GM23338 (cell line): Measurements from ENCODE around the gene IL9. TPM values are rescaled to one million over a fixed set of nuclear protein-coding genes. Genes with fewer than 3 reads are reported as not detected.

ENCODE experiments used
- ATAC-seq: fragments of 200-7000 bp; cut with Tn5 transposase; 3 replicates; pipeline ENCODE4 v1.9.1; 2020
- DNase-seq: peaks from one replicate; pipeline ENCODE4 v3.0.0-alpha.2; 2015; ENCODE audit warnings: low spot score
- H2AFZ ChIP-seq: fragments of 200-600 bp; sonication (generic); 2 replicates; pipeline ENCODE4 v1.8.0; 2016; ENCODE audit warnings: antibody characterized with exemption, mild to moderate bottlenecking, moderate library complexity
- H3F3A ChIP-seq: fragments of 200-600 bp; sonication (generic); replicated peaks from 2 replicates; pipeline ENCODE4 v1.8.0; 2017; ENCODE audit warnings: antibody characterized with exemption, mixed run types, low read depth
- H3K27ac ChIP-seq: fragments of 200-600 bp; sonication (generic); 2 replicates; pipeline ENCODE4 v1.6.1; 2016; ENCODE audit warnings: low read depth
- H3K27me3 ChIP-seq: fragments of 200-600 bp; sonication (generic); 2 replicates; pipeline ENCODE4 v1.8.0; 2016; ENCODE audit warnings: mild to moderate bottlenecking, mixed run types, moderate library complexity; ENCODE audit not compliant: insufficient read depth
- H3K36me3 ChIP-seq: fragments of 200-600 bp; sonication (generic); 2 replicates; pipeline ENCODE4 v1.8.0; 2016; ENCODE audit warnings: mild to moderate bottlenecking; ENCODE audit not compliant: insufficient read depth
- H3K4me1 ChIP-seq: fragments of 200-600 bp; sonication (generic); 2 replicates; pipeline ENCODE4 v1.8.0; 2016; ENCODE audit warnings: mild to moderate bottlenecking, moderate library complexity; ENCODE audit not compliant: insufficient read depth
- H3K4me2 ChIP-seq: fragments of 200-600 bp; sonication (generic); 2 replicates; pipeline ENCODE4 v1.7.1; 2017; ENCODE audit warnings: mixed run types
- H3K4me3 ChIP-seq: fragments of 200-600 bp; sonication (generic); 2 replicates; pipeline ENCODE4 v1.6.1; 2016; ENCODE audit warnings: mixed run types
- H3K79me2 ChIP-seq: fragments of 200-600 bp; sonication (generic); replicated peaks from 2 replicates; pipeline ENCODE4 v1.8.0; 2017; ENCODE audit warnings: mild to moderate bottlenecking; ENCODE audit not compliant: insufficient read depth
- H3K9me2 ChIP-seq: fragments of 200-600 bp; sonication (generic); 2 replicates; pipeline ENCODE4 v1.8.0; 2017; ENCODE audit not compliant: insufficient read depth
- H4K20me1 ChIP-seq: fragments of 200-600 bp; sonication (generic); replicated peaks from 2 replicates; pipeline ENCODE4 v1.8.0; 2017; ENCODE audit warnings: mild to moderate bottlenecking; ENCODE audit not compliant: insufficient read depth
- H3K27ac Mint-ChIP-seq: 2 replicates; pipeline ENCODE4 v1.8.0; 2020; ENCODE audit warnings: inconsistent platforms, mild to moderate bottlenecking, moderate library complexity, mixed read lengths
- H3K27me3 Mint-ChIP-seq: 3 replicates; pipeline ENCODE4 v1.8.0; 2022; ENCODE audit warnings: low read depth, mild to moderate bottlenecking, moderate library complexity, mixed read lengths, inconsistent platforms; ENCODE audit not compliant: insufficient read depth, poor library complexity
- H3K36me3 Mint-ChIP-seq: 3 replicates; pipeline ENCODE4 v1.8.0; 2021; ENCODE audit warnings: low read depth, mild to moderate bottlenecking, inconsistent platforms, moderate library complexity, mixed read lengths
- H3K4me1 Mint-ChIP-seq: 3 replicates; pipeline ENCODE4 v1.8.0; 2020; ENCODE audit warnings: mild to moderate bottlenecking, inconsistent platforms, mixed read lengths
- H3K4me3 Mint-ChIP-seq: 3 replicates; pipeline ENCODE4 v1.8.0; 2021; ENCODE audit warnings: moderate library complexity, mild to moderate bottlenecking, inconsistent platforms, mixed read lengths
- H3K9me3 Mint-ChIP-seq: 3 replicates; pipeline ENCODE4 v1.8.0; 2020; ENCODE audit warnings: moderate library complexity, mild to moderate bottlenecking, inconsistent platforms, mixed read lengths
- CREB1 ChIP-seq: fragments of 250-450 bp; sonication (Bioruptor Pico); IDR thresholded peaks from 2 replicates; pipeline ENCODE4 v1.5.0; 2020; ENCODE audit warnings: low read depth, mild to moderate bottlenecking, moderate library complexity
- CTCF ChIP-seq, 2 experiments: fragments of 200-600 bp in 1 of 2; sonication (generic) in 1 of 2; conservative IDR thresholded peaks; 2 replicates each; pipeline versions ENCODE4 v1.5.1 to v1.6.1; 2016 to 2017; ENCODE audit warnings: antibody characterized with exemption in 2 of 2, low read depth in 2 of 2, mild to moderate bottlenecking in 2 of 2, moderate library complexity in 1 of 2
- EZH2 ChIP-seq: fragments of 200-600 bp; sonication (generic); IDR thresholded peaks from one replicate; pipeline ENCODE4 v1.8.0; 2017; ENCODE audit warnings: antibody characterized with exemption, mild to moderate bottlenecking, low read depth; ENCODE audit not compliant: unreplicated experiment
- EZH2phosphoT487 ChIP-seq: fragments of 200-600 bp; sonication (generic); IDR thresholded peaks from one replicate; pipeline ENCODE4 v1.8.1; 2018; ENCODE audit warnings: antibody characterized with exemption; ENCODE audit not compliant: unreplicated experiment
- REST ChIP-seq: IDR thresholded peaks from one replicate; pipeline ENCODE4 v1.6.1; 2018; ENCODE audit warnings: antibody characterized with exemption; ENCODE audit not compliant: unreplicated experiment
- ZNF331 ChIP-seq: fragments of 250-450 bp; sonication (Bioruptor Pico); IDR thresholded peaks from 2 replicates; pipeline ENCODE4 v1.5.0; 2020; ENCODE audit warnings: low read depth, mild to moderate bottlenecking, moderate library complexity
- ZNF462 ChIP-seq: fragments of 250-450 bp; sonication (Bioruptor Pico); IDR thresholded peaks from 2 replicates; pipeline ENCODE4 v1.5.0; 2020; ENCODE audit warnings: mild to moderate bottlenecking, moderate library complexity
- polyA plus RNA-seq: library from polyadenylated mRNA; unstranded; fragments of >200 nt; fragmentation: Nextera tagmentation; extraction: Ambion mirVana; gene quantifications from 2 replicates; pipeline ENCODE4 v1.2.1, GENCODE V29; 2016
- total RNA-seq: library from RNA; depleted of rRNA; stranded (reverse); fragments of >200 nt; shearing (Covaris generic); gene quantifications from 2 replicates; pipeline ENCODE4 v1.2.3, GENCODE V29; 2014
- TF ChIP-seq, protein P1 (sequence below): IDR thresholded peaks from 2 replicates; pipeline ENCODE4 v1.6.1; 2016; ENCODE audit warnings: antibody characterized with exemption

IL9 gene
- total and polyA plus RNA-seq, 2 experiments from 2014 or later: not detected

- Histone ChIP-seq H3K4me3 (no peak overlapping the region), H3K27ac (no peak overlapping the region), H3K9me2 (no peaks in the 10 kb centered on the region), H2AFZ (no peak overlapping the region), H4K20me1 (0 out of 2 replicates have a peak, but pooled peaks cover 4% of the 10 kb centered on the region), H3K4me2 (no peak overlapping the region), H3K36me3 (no peaks in the 10 kb centered on the region), H3K79me2 (no peaks in the 10 kb centered on the region), H3F3A (no peaks in the 10 kb centered on the region), H3K4me1 (no peaks in the 10 kb centered on the region; the same call in 1 of the 2 replicates), H3K27me3 (peaks cover 36% of the 10 kb centered on the region)
- ATAC-seq: no peak
- Mint-ChIP-seq H3K27me3 (peaks cover 20% of the 10 kb centered on the region), H3K36me3 (no peaks in the 10 kb centered on the region), H3K9me3 (no peaks in the 10 kb centered on the region), H3K4me1 (no peaks in the 10 kb centered on the region), H3K27ac (no peak overlapping the region), H3K4me3 (no peak overlapping the region)
- TF ChIP-seq CREB1 (no peak), REST (no peak), ZNF462 (CRISPR knock-in tag) (no peak), EZH2 (no peak), EZH2phosphoT487 (no peak), ZNF331 (CRISPR knock-in tag) (no peak), CTCF (conservative IDR thresholded peaks at IDR 0.05; ENCODE audit: low read depth in 2 of 2) (no peak)
- TF ChIP-seq, protein P1, sequence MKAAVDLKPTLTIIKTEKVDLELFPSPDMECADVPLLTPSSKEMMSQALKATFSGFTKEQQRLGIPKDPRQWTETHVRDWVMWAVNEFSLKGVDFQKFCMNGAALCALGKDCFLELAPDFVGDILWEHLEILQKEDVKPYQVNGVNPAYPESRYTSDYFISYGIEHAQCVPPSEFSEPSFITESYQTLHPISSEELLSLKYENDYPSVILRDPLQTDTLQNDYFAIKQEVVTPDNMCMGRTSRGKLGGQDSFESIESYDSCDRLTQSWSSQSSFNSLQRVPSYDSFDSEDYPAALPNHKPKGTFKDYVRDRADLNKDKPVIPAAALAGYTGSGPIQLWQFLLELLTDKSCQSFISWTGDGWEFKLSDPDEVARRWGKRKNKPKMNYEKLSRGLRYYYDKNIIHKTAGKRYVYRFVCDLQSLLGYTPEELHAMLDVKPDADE: no peak
- no peak for DNase-seq
These were observed 39.3 kb upstream of the IL9 start for GRCh38 chr5:135934939-135935338.
